ENCODE data around the gene PNPLA3.
"Not testable (repeated sequence)": the region's sequence is repeated elsewhere in the genome, so short reads cannot be mapped to it uniquely, and the experiment has no call there.

The PNPLA3 gene

GRCh38 chr22:43889860-43890253 lies 33.7 kb upstream of the PNPLA3 start:
- DNase-seq, result no peak

DNA sequence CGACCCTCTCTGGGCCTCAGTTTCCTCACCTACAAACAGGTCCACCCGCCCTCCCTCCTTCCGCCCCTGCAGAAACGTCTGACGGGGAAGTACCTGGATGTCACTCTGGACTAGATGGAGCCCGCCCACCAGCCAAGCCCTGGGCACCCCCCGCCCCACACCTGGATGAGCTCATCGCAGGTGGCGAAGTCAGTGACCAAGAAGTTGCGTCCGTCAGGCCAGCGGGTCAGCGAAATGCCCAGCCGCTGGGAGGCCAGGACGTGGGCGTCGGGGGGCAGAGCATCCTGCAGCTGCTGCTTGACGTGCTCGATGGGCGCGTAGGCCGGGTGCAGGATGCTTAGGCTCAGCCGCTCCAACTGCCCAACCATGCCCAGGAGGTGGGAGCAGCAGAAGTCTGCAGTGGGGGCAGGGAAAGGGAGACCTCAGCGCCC lies 32.7 kb upstream of the PNPLA3 start:
- DNase-seq, result no peak

DNA sequence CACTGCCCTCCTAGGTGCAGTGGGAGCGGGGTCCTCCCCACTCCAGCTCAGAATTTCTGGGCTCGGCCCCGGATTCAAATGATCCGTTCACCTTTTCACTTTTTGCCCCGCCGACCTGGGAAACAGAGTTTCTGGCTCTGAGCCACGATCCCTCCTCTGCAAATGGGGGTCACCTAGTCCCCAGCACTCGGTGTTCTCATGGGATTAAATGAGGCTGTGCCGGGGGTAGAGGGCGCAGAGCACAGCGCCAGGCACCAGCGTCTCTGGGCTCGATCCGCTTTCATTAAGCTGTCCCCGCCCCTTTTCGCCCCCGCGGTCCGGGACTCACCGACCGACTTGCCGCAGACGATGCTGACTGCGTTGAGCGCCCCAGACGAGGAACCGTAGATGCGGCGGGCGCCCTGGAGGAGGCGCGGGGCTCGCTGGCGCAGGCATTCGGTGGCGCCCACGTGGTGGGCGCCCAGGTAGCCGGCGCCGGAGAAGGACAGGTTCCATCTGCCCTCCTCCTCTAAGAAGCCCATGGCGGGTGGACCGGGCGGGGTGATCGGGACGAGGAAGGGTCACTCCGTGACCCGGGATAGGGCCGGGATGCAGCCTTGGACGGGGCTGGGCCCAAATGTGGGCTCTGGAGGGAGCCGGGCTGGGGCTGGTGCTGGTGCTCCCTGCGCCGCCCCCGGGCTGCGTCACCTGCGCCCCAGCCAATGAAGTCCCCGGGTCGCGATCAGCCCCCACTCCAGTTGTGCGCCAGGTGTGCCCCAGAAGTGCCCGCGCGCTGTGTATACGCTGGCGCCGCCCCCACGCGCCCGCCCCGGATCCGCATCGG lies 32.0 kb upstream of the PNPLA3 start, which contains the start of gene PNPLA5:
PNPLA5 (minus strand) TSS at position 654 of the 823 bp plus-strand sequence; CDS start at position 521, 133 bp downstream.
- DNase-seq, result peak; percentile 67

DNA sequence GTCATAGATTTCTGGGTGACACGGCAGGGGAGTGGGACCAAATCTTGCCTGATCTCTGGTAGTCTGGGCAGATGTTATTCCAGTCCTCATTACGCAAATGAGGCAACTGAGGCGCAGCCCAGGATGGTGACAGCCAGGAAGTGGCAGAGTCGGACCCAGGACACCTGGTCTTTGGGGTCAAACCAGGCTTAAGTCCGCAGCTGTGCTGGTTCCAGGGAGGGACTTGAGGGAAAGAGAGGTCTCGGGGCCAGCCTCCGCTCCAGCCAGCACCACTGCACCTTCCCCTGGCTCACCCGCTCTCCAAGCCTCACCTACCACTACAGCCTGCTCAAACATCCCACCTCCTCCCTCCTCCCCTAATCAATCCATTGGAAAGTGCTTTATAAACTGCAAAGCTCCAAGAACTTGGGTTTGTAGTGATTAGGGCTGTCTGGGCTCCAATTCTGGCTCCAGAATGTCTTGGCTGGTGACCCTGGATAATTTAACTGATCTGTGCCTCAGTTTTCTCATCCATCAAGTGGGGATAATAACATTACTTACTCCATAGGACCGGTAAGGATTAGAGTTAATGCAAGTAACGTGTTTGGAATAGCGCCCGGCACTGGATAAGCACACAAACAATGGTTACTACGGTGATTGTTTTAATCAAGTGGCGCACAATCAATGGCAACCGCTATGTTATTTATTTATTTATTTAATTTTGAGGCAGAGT lies 31.3 kb upstream of the PNPLA3 start:
- DNase-seq, result no peak

DNA sequence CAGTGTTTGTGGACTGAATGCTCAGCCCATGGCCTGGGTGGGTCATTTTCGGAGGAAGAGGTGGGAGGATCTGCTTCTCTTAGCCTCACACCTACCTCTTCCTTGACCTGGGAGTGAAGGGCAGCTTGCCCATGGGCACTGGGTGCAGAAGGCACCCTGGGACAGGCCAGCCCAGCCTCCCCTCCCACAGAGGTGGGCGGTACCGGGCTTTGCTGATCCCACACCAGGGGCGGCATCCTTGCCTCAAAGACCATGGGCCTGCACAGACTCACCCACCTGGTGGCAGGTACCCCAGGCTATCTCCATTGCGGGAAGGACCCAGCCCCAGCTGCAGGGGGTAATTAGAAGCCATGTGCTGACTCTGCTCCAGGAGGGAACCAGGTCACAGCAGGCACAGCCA lies 30.3 kb upstream of the PNPLA3 start:
- DNase-seq, result no peak

- DNase-seq, result no peak
Measured at GRCh38 chr22:43894122-43894521, 29.5 kb upstream of the PNPLA3 start.

- DNase-seq, result no peak
Measured at GRCh38 chr22:43895986-43896645, 27.5 kb upstream of the PNPLA3 start.

GRCh38 chr22:43897751-43898261 lies 25.8 kb upstream of the PNPLA3 start:
- no peak for DNase-seq

- DNase-seq, result no peak
Measured at GRCh38 chr22:43900206-43900605, 23.4 kb upstream of the PNPLA3 start.

GRCh38 chr22:43901976-43902643 lies 21.5 kb upstream of the PNPLA3 start:
- DNase-seq, result no peak

- DNase-seq, result not testable (repeated sequence)
Measured at GRCh38 chr22:43903033-43903432, 20.6 kb upstream of the PNPLA3 start.

DNA sequence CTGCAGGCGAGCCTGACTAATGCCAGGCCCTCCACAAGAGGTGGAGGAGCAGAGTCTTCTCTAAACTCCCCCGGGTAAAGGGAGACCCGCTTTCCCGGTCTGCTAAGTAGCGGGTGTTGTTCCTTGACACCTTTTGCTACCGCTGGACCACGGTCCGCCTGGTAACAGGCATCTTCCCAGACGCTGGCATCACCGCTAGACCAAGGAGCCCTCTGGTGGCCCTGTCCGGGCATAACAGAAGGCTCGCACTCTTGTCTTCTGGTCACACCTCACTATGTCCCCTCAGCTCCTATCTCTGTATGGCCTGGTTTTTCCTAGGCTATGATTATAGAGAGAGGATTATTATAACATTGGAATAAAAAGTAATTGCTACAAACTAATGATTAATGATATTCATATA lies 19.2 kb upstream of the PNPLA3 start:
- DNase-seq, result peak; percentile 71

- DNase-seq, result no peak
Measured at GRCh38 chr22:43905681-43906080, 17.9 kb upstream of the PNPLA3 start.

GRCh38 chr22:43909708-43910107 lies 13.9 kb upstream of the PNPLA3 start:
- no peak for DNase-seq

DNA sequence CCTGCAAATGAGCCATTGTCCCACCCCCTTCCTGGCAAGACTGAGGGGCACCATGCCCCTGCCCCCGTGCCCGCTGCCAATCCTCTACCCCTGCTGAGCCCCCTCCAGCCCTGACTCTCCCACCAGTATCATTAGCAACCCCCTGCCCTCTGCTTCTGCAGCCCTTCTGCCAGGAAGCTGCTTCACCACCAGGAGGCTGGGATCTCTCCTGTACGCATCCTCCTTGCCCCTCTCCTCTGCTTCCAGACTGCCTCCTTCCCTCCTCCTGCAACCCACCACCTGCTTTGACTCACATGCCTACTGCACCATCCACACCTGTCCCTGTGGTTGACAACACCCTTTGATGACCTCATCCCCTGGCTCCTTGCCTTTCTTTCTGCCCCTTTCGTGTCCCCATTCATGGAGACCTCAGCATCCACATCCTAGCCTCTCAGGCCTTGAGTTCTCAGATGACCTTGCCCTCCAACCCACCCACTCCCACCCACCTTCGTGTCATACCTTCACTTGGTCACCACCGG lies 13.4 kb upstream of the PNPLA3 start:
- no peak for DNase-seq

- no peak for DNase-seq
Measured at GRCh38 chr22:43911351-43911750, 12.3 kb upstream of the PNPLA3 start.

- DNase-seq, result no peak
Measured at GRCh38 chr22:43917521-43917920, 6.1 kb upstream of the PNPLA3 start.

GRCh38 chr22:43919106-43919973 lies 4.3 kb upstream of the PNPLA3 start:
- DNase-seq, result no peak

DNA sequence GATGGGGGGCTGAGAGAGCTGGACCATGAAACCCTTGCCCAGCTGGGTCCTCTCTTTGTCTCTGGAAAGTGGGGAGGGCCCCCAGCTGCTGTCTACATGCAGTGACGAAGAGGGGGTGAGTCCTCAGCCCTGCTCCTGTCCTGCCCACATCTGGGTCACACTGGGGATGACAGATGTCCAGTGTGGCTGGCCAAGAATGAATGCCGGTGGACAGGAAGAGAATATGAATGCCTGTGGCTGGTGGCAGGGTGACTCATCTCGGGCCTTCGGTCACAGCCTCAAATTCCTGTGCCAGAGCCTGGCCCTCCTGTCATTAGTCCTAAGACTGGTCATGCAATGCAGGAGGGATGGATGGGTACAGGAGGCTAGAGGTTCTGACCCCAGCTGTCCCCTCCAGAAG lies 2.2 kb upstream of the PNPLA3 start:
- no peak for DNase-seq

DNA sequence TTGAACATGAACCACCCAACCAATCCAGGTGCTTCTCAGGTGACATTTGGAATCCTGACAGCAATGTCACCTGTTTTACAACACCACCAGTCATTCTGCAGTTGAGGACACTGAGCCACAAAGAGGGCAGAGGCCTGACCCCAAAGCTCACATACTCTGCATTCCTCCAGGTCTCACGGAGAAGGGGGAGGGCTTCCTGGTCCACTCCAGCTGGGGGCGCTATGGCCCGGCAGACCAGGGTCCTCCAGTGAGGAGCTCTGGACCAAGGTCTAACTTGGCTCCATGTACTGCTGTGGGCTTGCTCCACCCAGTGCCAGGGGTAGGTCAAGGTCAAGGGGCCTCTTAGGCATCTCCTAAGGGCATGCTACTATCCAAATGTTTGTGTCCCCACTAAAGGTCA lies 1.5 kb upstream of the PNPLA3 start:
- DNase-seq, result no peak

GRCh38 chr22:43923191-43923590 lies 414 bp upstream of the PNPLA3 start:
- DNase-seq, result no peak

DNA sequence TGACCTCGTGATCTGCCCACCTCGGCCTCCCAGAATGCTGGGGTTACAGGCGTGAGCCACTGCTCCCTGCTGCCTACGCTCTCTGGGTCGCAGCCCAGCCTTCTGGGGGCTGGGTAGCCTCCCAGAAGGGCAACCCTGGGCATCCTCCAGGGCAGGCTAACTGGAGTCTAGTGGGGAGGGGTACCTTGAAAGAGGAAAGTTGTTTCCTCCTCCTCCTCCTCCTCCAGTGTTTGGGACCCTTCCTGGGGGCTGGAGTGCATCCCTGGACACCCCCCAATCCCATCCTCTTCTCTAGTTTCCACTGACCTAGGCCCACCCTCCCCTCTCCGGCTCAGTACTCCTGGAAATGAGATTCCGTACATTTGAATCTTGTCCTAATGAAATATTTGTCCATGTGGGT lies 1.3 kb downstream of the PNPLA3 start:
- DNase-seq, result no peak

Data from activated effector memory CD4-positive, alpha-beta T cell treated with anti-CD3 and anti-CD28 coated beads, Interleukin-2, amount 50 U/mL, for 16 hours (primary cell).